HG03097 (cell line): ENCODE measurements around the gene PIK3R3.

Experiments used
- ATAC-seq: cut with Tn5 transposase; IDR thresholded peaks from one replicate; pipeline ENCODE4 v1.9.1; 2021; ENCODE audit not compliant: unreplicated experiment, low FRiP score

PIK3R3 gene

DNA sequence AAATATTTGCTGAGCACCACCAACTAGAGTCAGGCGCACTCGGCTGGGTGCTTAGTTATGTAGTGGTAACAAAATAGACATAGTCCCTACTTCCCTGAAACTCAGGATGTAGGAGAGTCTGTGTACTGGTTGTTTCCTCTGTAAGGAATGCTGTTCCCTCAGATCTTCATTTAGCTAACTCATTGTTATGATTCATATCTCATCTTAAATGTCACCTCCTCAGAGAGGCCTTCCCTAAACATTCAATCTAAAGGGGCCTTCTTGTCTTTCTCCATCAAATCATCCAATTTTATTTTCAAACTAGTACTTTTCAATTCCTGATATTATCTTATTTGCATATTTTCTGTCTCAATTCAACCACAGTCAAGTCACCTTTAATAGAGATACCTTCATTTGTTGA, 132.9 kb downstream of the PIK3R3 start:
- no peak for ATAC-seq

DNA sequence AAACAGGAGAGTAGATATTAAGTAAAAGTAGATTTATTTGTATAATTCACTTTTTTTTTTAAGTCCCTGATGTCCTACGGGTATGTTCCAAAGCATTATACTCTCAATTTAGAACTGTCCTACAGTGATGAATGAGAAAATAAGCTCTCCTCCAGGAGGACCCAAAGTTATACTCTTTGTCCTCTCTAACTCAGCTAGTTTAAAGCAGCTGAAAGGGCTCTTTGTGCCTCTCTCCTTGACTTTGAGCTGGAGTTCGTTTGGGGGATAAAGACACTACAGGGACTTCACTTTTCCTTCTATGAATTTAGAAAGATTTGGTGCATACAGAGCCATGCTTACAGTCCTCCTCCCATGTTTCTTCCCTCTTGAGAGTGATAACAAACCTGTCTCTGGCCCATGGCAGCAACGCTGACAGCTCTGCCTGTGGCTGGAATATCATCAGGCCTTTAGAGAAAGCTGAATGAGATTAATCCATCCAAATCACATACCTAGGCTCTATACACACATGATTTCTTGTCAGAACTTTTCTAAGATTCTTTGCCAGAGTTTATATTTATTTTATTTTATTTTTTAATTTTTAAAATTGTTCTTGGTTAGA, 134.3 kb downstream of the PIK3R3 start:
- no peak for ATAC-seq

DNA sequence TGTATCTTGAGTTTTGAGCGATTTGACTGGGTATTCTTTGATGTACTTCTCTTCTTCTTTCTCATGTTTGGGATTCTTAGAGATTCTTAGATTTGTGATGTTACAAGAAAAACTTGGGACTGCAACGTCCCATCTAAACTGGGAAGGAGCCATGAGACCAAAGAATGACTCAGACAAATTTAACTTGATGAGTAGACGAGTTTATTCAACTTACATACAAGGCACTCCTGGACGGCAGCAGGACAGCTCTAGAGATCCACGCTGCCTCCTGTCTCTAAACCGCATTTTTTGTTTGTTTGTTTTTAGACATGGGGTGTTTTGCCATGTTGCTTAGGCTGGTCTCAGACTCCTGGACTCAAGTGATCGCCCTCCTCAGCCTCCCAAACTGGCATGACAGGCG, 137.1 kb downstream of the PIK3R3 start:
- ATAC-seq, result no peak

DNA sequence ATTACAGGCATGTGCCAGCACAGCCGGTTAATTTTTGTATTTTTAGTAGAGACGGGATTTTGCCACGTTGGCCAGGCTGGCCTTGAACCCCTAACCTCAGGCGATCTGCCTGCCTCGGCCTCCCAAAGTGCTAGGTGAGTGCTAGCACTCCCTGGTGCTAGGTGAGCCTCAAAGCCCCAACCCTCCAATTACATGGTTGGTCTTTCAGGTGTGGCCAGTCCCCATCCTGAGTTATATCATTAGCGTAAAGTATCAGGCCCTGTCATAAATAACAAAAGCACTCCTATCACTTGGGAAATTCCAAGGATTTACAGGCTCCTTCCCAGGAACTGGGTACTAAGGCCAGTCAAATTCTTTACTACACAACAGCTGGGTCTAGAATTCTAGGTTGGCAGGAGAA, 138.0 kb downstream of the PIK3R3 start:
- no peak for ATAC-seq
